BJ (cell line): ENCODE measurements around the gene LRFN5. TPM values are rescaled to one million over a fixed set of nuclear protein-coding genes. Genes with fewer than 3 reads are reported as not detected.

Experiments used
- CTCF ChIA-PET: fragments of 350-600 bp; formaldehyde crosslinking; extraction: SDS; loops from one replicate; lab custom pipeline; 2021; ENCODE audit warnings: antibody characterized with exemption, inconsistent platforms; lab: Yijun Ruan, JAX
- POLR2A ChIA-PET: fragments of 300-600 bp; sonication (Branson Sonifier 250); formaldehyde crosslinking; extraction: SDS; loops from one replicate; lab custom pipeline; 2021; ENCODE audit warnings: antibody characterized with exemption; lab: Charles Lee
- DNase-seq: peaks from one replicate; pipeline ENCODE4 v3.0.0-alpha.2; 2011; ENCODE audit warnings: low read depth
- H3K27me3 ChIP-seq: 2 replicates; pipeline ENCODE4 v1.6.0; 2011; ENCODE audit warnings: low read length; ENCODE audit not compliant: control insufficient read depth, insufficient read depth
- H3K36me3 ChIP-seq: 2 replicates; pipeline ENCODE4 v1.5.1; 2011; ENCODE audit warnings: low read length; ENCODE audit not compliant: control insufficient read depth, insufficient read depth
- H3K4me3 ChIP-seq: 2 replicates; pipeline ENCODE4 v1.5.1; 2011; ENCODE audit warnings: low read depth, mild to moderate bottlenecking, control low read depth, low read length
- polyA plus RNA-seq: library from polyadenylated mRNA; depleted of rRNA; stranded (reverse); fragments of >200 nt; gene quantifications from 2 replicates; pipeline ENCODE4 v1.2.3, GENCODE V29; 2011
- TF ChIP-seq, protein P1 (sequence below): IDR thresholded peaks from 2 replicates; pipeline ENCODE4 v1.5.1; 2011; ENCODE audit warnings: low read depth, mild to moderate bottlenecking, control low read depth, inconsistent platforms, low read length, moderate library complexity; ENCODE audit not compliant: insufficient read depth

The LRFN5 gene
- polyA plus RNA-seq, 1 experiment: 0.05 TPM

DNA sequence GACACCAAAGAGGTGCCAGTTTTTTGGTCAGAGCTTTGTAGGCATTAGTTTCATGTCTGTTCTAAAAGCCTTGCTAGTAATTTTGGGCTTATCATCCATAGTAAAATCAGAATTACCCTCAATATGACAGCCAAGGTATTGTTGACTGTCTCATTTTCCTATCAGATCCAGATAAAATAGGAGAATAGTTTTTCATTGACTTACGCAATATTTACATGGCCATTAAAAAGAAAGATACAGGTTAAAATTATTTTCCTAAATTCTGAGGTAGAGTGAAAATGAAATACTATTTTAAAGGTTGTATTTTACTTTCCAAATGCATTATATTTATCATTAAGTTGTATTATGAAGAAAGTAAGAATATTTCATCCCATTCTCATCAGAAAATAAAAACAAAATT lies 203.7 kb downstream of the LRFN5 start:
- TF ChIP-seq, protein P1, sequence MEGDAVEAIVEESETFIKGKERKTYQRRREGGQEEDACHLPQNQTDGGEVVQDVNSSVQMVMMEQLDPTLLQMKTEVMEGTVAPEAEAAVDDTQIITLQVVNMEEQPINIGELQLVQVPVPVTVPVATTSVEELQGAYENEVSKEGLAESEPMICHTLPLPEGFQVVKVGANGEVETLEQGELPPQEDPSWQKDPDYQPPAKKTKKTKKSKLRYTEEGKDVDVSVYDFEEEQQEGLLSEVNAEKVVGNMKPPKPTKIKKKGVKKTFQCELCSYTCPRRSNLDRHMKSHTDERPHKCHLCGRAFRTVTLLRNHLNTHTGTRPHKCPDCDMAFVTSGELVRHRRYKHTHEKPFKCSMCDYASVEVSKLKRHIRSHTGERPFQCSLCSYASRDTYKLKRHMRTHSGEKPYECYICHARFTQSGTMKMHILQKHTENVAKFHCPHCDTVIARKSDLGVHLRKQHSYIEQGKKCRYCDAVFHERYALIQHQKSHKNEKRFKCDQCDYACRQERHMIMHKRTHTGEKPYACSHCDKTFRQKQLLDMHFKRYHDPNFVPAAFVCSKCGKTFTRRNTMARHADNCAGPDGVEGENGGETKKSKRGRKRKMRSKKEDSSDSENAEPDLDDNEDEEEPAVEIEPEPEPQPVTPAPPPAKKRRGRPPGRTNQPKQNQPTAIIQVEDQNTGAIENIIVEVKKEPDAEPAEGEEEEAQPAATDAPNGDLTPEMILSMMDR: no peak

DNA sequence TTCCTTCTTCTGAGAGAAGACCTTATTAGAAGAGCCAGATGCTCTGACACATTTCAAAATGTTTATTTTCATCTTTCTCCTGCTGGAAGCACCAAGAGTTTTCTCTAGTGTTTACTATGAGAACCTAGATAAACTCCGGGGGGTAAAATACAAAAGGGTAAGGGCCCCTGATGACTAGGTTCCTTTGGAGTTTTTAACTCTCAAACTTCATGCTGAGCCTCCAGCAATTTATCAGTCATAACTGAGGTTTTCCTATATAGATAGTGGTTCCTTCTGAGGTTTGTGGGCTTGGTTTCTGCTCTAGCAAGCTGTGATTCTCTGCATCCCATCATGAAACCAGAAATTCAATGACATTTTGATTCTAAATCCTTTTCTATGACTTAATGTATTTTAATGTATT lies 210.9 kb downstream of the LRFN5 start:
- H3K36me3 ChIP-seq: no peaks in the 10 kb centered on the region
- ChIA-PET CTCF (no interaction called here), POLR2A (no interaction called here)
- H3K4me3 ChIP-seq: no peak overlapping the region
- no peak for DNase-seq
- H3K27me3 ChIP-seq: no peaks in the 10 kb centered on the region
- TF ChIP-seq, protein P1: no peak

More for the DNA sequence above, 203.7 kb downstream of the LRFN5 start:
- Histone ChIP-seq H3K36me3 (no peaks in the 10 kb centered on the region), H3K4me3 (no peak overlapping the region), H3K27me3 (no peaks in the 10 kb centered on the region)
- CTCF ChIA-PET: no interaction called here
- DNase-seq: no peak
- POLR2A ChIA-PET: no interaction called here

DNA sequence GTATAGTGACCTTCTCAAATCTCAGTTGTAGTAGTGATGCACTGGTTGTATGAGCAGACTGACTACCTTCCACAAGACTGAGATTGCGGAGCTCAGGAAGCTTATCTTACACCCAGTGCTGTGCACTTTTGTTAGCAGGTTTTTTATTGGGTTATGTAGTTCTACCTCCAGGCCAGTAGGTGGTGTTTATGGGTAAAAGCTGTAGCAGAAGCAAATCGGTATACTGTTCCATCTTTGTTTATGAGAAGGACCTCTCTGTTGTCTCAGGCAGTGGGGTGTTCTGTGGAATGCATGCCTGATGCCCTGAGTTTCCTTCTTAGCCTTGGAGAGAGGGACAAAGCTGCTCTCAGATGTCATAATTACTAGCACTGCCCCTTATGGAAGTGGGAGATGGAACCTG lies 217.8 kb downstream of the LRFN5 start:
- ChIA-PET CTCF (no interaction called here), POLR2A (no interaction called here)
- Histone ChIP-seq H3K4me3 (no peak overlapping the region), H3K27me3 (no peaks in the 10 kb centered on the region), H3K36me3 (no peaks in the 10 kb centered on the region)
- no peak for DNase-seq
- TF ChIP-seq, protein P1: no peak

DNA sequence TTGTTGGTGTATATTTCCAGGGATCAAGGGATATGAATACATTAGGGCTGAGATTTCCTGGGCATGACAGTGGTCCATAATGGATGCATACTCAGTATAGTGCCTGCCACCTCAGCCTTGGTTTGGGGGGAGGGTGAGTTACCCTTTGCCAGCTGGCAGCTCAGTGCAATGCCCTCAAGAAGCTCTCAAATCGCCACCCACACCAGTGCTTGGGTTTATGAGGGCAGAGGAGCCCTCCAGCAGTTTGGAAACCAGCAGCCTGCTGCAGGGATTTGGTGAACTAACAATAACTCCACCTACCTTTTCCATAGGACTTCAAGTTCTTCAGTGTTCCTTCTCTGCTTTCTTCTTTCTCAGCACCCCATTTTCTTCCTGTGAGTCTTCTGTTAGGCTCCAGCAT lies 218.9 kb downstream of the LRFN5 start:
- no peak for DNase-seq
- POLR2A ChIA-PET: no interaction called here
- TF ChIP-seq, protein P1: no peak
- Histone ChIP-seq H3K27me3 (no peaks in the 10 kb centered on the region), H3K4me3 (no peak overlapping the region), H3K36me3 (no peaks in the 10 kb centered on the region)
- CTCF ChIA-PET: no interaction called here

DNA sequence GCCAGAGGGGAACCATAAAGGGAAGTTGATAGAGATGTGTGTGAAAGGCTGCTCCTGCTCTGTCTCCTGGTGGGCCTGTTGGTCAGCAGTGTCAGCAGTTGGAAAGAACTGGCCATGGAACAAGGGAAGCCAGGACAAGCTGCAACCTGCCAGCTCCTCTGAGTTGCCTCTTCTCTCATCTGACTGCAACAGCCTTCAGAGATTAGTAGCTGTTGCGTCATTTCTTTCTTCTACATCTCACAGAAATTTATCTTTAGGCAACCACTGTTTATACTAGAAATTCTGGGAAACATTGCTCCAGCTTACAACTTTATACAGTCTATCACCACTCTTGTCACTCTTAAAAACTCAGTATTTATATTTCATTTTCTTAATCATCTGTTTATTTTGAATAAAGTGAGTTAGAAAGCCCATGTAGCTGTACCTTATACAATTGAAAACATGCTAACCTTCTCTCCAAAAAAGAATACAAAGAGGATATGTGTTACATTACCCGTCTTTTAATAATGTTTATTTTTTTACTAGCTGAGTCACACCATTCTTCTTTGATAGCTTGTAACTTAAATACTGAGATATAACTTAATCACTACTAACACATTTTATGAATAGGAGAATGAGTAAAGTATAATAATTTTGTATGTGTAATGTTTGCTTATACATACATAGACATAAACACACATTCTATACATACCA lies 224.2 kb downstream of the LRFN5 start:
- no peak for DNase-seq

More for the DNA sequence above, 224.2 kb downstream of the LRFN5 start:
- Histone ChIP-seq H3K4me3 (no peak overlapping the region), H3K36me3 (no peaks in the 10 kb centered on the region), H3K27me3 (no peaks in the 10 kb centered on the region)
- ChIA-PET CTCF (no interaction called here), POLR2A (no interaction called here)
- TF ChIP-seq, protein P1: no peak
